ENCODE measurements around the gene SLC6A18. TPM values are rescaled to one million over a fixed set of nuclear protein-coding genes. Genes with fewer than 3 reads are reported as not detected.
"Not testable (repeated sequence)": the region's sequence is repeated elsewhere in the genome, so short reads cannot be mapped to it uniquely, and the experiment has no call there.

Gene SLC6A18
- total RNA-seq, 1 donor from 2014 or later = not detected

GRCh38 chr5:1224631-1225030 lies 550 bp upstream of the SLC6A18 start:
- Mint-ChIP-seq H3K9me3 (no peaks in the 10 kb centered on the region), H3K4me3 (no peak overlapping the region), H3K27ac (no peak overlapping the region), H3K36me3 (ENCODE audit: low read depth) (no peaks in the 10 kb centered on the region), H3K4me1 (no peaks in the 10 kb centered on the region), H3K27me3 (peaks cover 5% of the 10 kb centered on the region)
- no peak for ATAC-seq (ENCODE audit: low read depth)
- intact Hi-C loops (cut with micrococcal nuclease) = no loop called here
- ChIA-PET CTCF (no interaction called here), POLR2A (no interaction called here)
- TF ChIP-seq CTCF (IDR thresholded peaks at IDR 0.05) = no peak
- no peak for DNase-seq

- POLR2A ChIA-PET = no interaction called here
- Mint-ChIP-seq H3K4me3 (no peak overlapping the region), H3K27me3 (peaks cover 11% of the 10 kb centered on the region), H3K27ac (no peak overlapping the region), H3K4me1 (no peaks in the 10 kb centered on the region), H3K36me3 (ENCODE audit: low read depth) (no peaks in the 10 kb centered on the region), H3K9me3 (no peaks in the 10 kb centered on the region)
- intact Hi-C loops (cut with micrococcal nuclease) = no loop called here
- ATAC-seq (ENCODE audit: low read depth) = no peak
- TF ChIP-seq CTCF (IDR thresholded peaks at IDR 0.05) = no peak
- DNase-seq = no peak
- CTCF ChIA-PET = no interaction called here
These were observed 1.1 kb downstream of the SLC6A18 start for GRCh38 chr5:1226231-1226630.

DNA sequence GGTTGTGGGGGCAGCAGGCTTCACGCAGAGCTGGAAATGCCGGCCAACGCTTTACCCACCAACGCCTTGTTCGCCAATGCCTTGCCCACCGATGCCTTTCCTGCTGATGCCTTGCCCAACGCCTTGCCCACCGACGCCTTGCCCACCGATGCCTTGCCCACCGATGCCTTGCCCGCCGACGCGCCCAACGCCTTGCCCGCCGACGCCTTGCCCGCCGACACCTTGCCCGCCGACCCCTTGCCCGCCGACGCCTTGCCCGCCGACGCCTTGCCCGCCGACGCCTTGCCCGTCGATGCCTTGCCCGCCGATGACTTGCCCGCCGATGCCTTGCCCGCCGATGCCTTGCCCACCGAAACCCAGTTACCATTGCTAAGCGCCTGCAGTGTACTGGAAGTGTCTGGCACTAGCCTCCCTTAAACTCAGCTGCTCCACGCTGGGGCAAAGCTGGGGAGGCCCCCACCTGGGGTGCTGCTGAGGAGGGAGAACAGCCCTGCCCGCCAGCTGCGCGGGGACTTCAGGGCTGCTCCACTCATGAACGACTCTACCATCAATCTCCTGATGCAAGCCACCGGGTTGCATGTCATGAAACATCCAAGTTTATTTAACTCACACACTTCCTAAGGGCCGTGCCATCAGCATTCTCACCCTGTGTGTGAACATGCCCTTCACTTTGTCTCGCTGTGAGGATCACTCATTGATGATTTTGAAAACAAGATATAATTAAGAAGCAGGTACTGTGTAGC lies 1.8 kb downstream of the SLC6A18 start:
- Mint-ChIP-seq H3K36me3 (ENCODE audit: low read depth) (no peaks in the 10 kb centered on the region), H3K4me1 (no peaks in the 10 kb centered on the region), H3K4me3 (no peak overlapping the region), H3K27me3 (peaks cover 11% of the 10 kb centered on the region), H3K27ac (no peak overlapping the region), H3K9me3 (no peaks in the 10 kb centered on the region)
- intact Hi-C loops (cut with micrococcal nuclease) = no loop called here
- POLR2A ChIA-PET = no interaction called here
- DNase-seq = no peak
- no peak for TF ChIP-seq CTCF (IDR thresholded peaks at IDR 0.05)
- CTCF ChIA-PET = no interaction called here
- ATAC-seq (ENCODE audit: low read depth) = no peak

DNA sequence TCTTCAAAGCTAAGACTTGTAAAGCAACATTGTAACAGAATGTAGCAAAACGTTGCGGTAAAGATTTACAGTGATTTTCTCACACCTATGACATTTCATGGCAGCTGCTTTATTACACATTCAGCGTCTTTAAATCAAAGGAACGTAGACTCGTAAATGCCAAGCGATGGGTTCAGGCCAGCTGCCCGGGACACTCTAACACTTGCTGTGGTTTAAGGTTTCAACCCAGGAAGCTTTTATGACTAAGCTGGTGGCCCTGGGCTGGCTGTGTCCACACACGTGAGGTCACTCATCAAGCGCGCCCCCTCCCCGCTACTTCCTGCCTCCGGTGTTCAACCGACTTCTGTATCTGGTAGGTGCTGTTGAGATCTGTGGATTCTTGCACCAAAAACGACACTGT lies 2.5 kb downstream of the SLC6A18 start:
- ChIA-PET POLR2A (no interaction called here), CTCF (no interaction called here)
- DNase-seq (no peak), ATAC-seq (ENCODE audit: low read depth) (no peak)
- Mint-ChIP-seq H3K4me3 (no peak overlapping the region), H3K9me3 (no peaks in the 10 kb centered on the region), H3K27me3 (peaks cover 11% of the 10 kb centered on the region), H3K27ac (no peak overlapping the region), H3K36me3 (ENCODE audit: low read depth) (no peaks in the 10 kb centered on the region), H3K4me1 (no peaks in the 10 kb centered on the region)
- TF ChIP-seq CTCF (IDR thresholded peaks at IDR 0.05) = no peak
- intact Hi-C loops (cut with micrococcal nuclease) = no loop called here

- TF ChIP-seq CTCF (IDR thresholded peaks at IDR 0.05) = no peak
- no peaks in the 10 kb centered on the region for H3K4me1 Mint-ChIP-seq
- ChIA-PET CTCF (no interaction called here), POLR2A (no interaction called here)
- intact Hi-C loops (cut with micrococcal nuclease) = no loop called here
- no peak overlapping the region for H3K4me3 Mint-ChIP-seq
- no peaks in the 10 kb centered on the region for H3K9me3 Mint-ChIP-seq
- no peak for ATAC-seq (ENCODE audit: low read depth)
- H3K36me3 Mint-ChIP-seq (ENCODE audit: low read depth) = no peaks in the 10 kb centered on the region
- H3K27ac Mint-ChIP-seq = no peak overlapping the region
- DNase-seq = no peak
- peaks cover 12% of the 10 kb centered on the region for H3K27me3 Mint-ChIP-seq
These were observed 2.9 kb downstream of the SLC6A18 start for GRCh38 chr5:1228120-1228519.

- H3K27ac Mint-ChIP-seq; intact Hi-C loops (cut with micrococcal nuclease); H3K9me3 Mint-ChIP-seq; POLR2A ChIA-PET; H3K4me3 Mint-ChIP-seq; H3K36me3 Mint-ChIP-seq (ENCODE audit: low read depth); ATAC-seq (ENCODE audit: low read depth); H3K4me1 Mint-ChIP-seq; CTCF ChIA-PET; DNase-seq: not testable (repeated sequence)
- peaks cover 14% of the 10 kb centered on the region for H3K27me3 Mint-ChIP-seq
These were observed 3.8 kb downstream of the SLC6A18 start for GRCh38 chr5:1229023-1229422.

All from activated B cell treated with CpG ODN at 0.5 μM for 24 hours (primary cell).